ENCODE results near the gene GAB3. TPM values are rescaled to one million over a fixed set of nuclear protein-coding genes. Genes with fewer than 3 reads are reported as not detected.

The GAB3 gene
- total and polyA plus RNA-seq, 2 of the 4 experiments (the other 2 are of a cell fraction), result 2.2 to 3.7 TPM

DNA sequence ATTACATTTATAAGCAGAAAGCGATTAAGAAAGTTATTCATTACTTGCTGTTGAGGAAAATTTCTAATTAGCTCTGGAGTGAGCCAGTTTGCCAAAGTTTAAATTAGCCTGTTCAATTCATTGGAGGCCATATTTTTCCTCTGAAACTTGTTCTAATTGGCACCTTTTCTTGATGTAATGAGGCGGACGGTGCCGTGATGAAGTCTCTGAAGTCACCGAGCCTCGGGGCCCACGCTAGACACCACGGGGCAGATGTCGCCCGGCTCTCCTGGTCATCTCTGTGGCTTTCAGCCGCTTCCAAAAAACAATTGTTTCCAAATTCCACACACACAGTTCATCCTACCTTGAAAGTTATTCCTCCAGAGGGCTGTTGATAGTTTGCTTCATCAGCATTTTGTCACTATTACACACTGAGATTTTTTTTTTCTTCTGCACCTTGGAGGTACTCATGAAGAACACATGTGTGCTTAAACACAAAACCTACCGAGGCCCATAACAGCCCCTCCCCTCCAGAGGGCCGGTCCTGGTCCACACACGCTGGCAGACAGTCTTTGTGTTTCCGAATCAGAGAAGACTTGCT lies 93.6 kb downstream of the GAB3 start:
- Histone ChIP-seq H4K20me1 (ENCODE audit: insufficient read depth, low read length) (no peaks in the 10 kb centered on the region), H3K4ac (ENCODE audit: low read depth, low read length) (no peak overlapping the region), H2AK9ac (replicated peaks; ENCODE audit: low read depth, low read length, poor library complexity) (no peak overlapping the region), H2BK120ac (ENCODE audit: low read depth, low read length) (no peak overlapping the region), H3K4me3 (ENCODE audit: insufficient read depth, low read depth, low read length) (no peak overlapping the region), H3K18ac (ENCODE audit: low read depth, low read length) (no peak overlapping the region), H3K56ac (ENCODE audit: extremely low read depth, insufficient read depth, low read length) (no peak overlapping the region), H4K5ac (ENCODE audit: low read depth, low read length) (no peak overlapping the region), H3K27me3 (ENCODE audit: control insufficient read depth, insufficient read depth, low read length) (peaks cover 2% of the 10 kb centered on the region; the same call in 1 of the 2 replicates), H4K8ac (ENCODE audit: low read depth in 2 of 2, low read length in 2 of 2) (no peak overlapping the region), H3K36me3 (ENCODE audit: control insufficient read depth, insufficient read depth, low read length) (no peaks in the 10 kb centered on the region), H2BK5ac (ENCODE audit: low read depth, low read length, poor library complexity, severe bottlenecking) (no peak overlapping the region), H3K79me1 (ENCODE audit: low read depth in 1 of 2, low read length in 2 of 2) (no peaks in the 10 kb centered on the region), H3K4me2 (ENCODE audit: low read depth, low read length) (no peak overlapping the region), H3K9me1 (ENCODE audit: insufficient read depth, low read length) (no peaks in the 10 kb centered on the region), H3K9me3 (ENCODE audit: control insufficient read depth, insufficient read depth, low read length) (peaks cover 3% of the 10 kb centered on the region), H3K23ac (ENCODE audit: low read depth, low read length) (no peak overlapping the region), H3K4me1 (ENCODE audit: control insufficient read depth, insufficient read depth, low read length) (no peaks in the 10 kb centered on the region), H3K9ac (ENCODE audit: low read depth, low read length) (no peak overlapping the region), H4K91ac (ENCODE audit: insufficient read depth, low read depth, low read length) (no peak overlapping the region), H2BK15ac (ENCODE audit: low read depth, low read length) (no peak overlapping the region), H3K14ac (replicated peaks; ENCODE audit: low read depth, low read length) (no peak overlapping the region), H2AK5ac (ENCODE audit: low read depth, low read length) (no peak overlapping the region), H2BK20ac (ENCODE audit: low read depth, low read length) (no peak overlapping the region), H3K27ac (ENCODE audit: insufficient read depth, low read length) (no peak overlapping the region), H2AFZ (replicated peaks; ENCODE audit: low read length, poor library complexity) (no peak overlapping the region)
- dilution Hi-C loops (cut with HindIII; ENCODE audit: low sequenced_read_pairs, unreplicated experiment) (no loop called here), in situ Hi-C loops (cut with MboI; ENCODE audit: low sequenced_read_pairs) (no loop called here), intact Hi-C loops (cut with micrococcal nuclease) (no loop called here)
- TF ChIP-seq, protein P1, sequence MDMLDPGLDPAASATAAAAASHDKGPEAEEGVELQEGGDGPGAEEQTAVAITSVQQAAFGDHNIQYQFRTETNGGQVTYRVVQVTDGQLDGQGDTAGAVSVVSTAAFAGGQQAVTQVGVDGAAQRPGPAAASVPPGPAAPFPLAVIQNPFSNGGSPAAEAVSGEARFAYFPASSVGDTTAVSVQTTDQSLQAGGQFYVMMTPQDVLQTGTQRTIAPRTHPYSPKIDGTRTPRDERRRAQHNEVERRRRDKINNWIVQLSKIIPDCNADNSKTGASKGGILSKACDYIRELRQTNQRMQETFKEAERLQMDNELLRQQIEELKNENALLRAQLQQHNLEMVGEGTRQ (IDR thresholded peaks at IDR 0.05; ENCODE audit: low read depth, low read length), result no peak
- peak; percentile 57 for TF ChIP-seq MAFK (IDR thresholded peaks at IDR 0.05; ENCODE audit: low read depth, low read length)
- ATAC-seq (ENCODE audit: low read depth) (no peak), DNase-seq (no peak)
- POLR2A ChIA-PET (ENCODE audit: unreplicated experiment), result no interaction called here
- 55% methylated on average over 6 of the region's 15 CpGs; no CpG with 5 or more reads in 1 of the 2 experiments for WGBS, 2 experiments (ENCODE audit: extremely low coverage in 2 of 2, insufficient read length in 1 of 2)
- CTCF ChIA-PET, result interaction anchor here (0.6 kb wide), 1 partner anchor 15 kb away, joined by 3 read pairs; no protein-coding TSS in a partner anchor
- no TSS peak for BruUV-seq (replicated peaks)
